MM.1S (cell line): ENCODE measurements around the gene RPS6KB1.
"Not testable (repeated sequence)": the region's sequence is repeated elsewhere in the genome, so short reads cannot be mapped to it uniquely, and the experiment has no call there.

Experiments used
- DNase-seq: peaks from one replicate; pipeline ENCODE4 v3.0.0-alpha.2; 2015
- H2AFZ ChIP-seq: fragments of 300-600 bp; sonication (generic); 2 replicates; pipeline ENCODE4 v1.6.0; 2016; ENCODE audit warnings: antibody characterized with exemption, low read length
- H3F3A ChIP-seq: fragments of 300-600 bp; sonication (generic); 2 replicates; pipeline ENCODE4 v1.6.1; 2016; ENCODE audit warnings: mild to moderate bottlenecking, antibody characterized with exemption, low read length, moderate library complexity, mixed read lengths; ENCODE audit not compliant: insufficient read depth
- H3K27ac ChIP-seq: fragments of 300-600 bp; sonication (generic); 2 replicates; pipeline ENCODE4 v1.5.1; 2016; ENCODE audit warnings: mild to moderate bottlenecking, low read length
- H3K27me3 ChIP-seq: fragments of 300-600 bp; sonication (generic); replicated peaks from 2 replicates; pipeline ENCODE4 v1.6.0; 2016; ENCODE audit warnings: low read length; ENCODE audit not compliant: insufficient read depth
- H3K36me3 ChIP-seq: fragments of 300-600 bp; sonication (generic); replicated peaks from 2 replicates; pipeline ENCODE4 v1.6.1; 2016; ENCODE audit warnings: mild to moderate bottlenecking, low read length, mixed read lengths; ENCODE audit not compliant: insufficient read depth
- H3K4me1 ChIP-seq: fragments of 300-600 bp; sonication (generic); 2 replicates; pipeline ENCODE4 v1.6.1; 2016; ENCODE audit warnings: low read length, mixed read lengths
- H3K4me2 ChIP-seq: fragments of 300-600 bp; sonication (generic); 2 replicates; pipeline ENCODE4 v1.6.0; 2016; ENCODE audit warnings: low read depth, low read length
- H3K4me3 ChIP-seq: fragments of 300-600 bp; sonication (generic); 2 replicates; pipeline ENCODE4 v1.5.1; 2016; ENCODE audit warnings: low read length, mixed read lengths
- H3K79me2 ChIP-seq: fragments of 300-600 bp; sonication (generic); 2 replicates; pipeline ENCODE4 v1.6.1; 2016; ENCODE audit warnings: mixed run types, low read length, mixed read lengths
- H3K9ac ChIP-seq: fragments of 300-600 bp; sonication (generic); 2 replicates; pipeline ENCODE4 v1.6.1; 2016; ENCODE audit warnings: low read length, mixed read lengths
- H3K9me2 ChIP-seq: fragments of 300-600 bp; sonication (generic); replicated peaks from 2 replicates; pipeline ENCODE4 v1.6.1; 2016; ENCODE audit warnings: mild to moderate bottlenecking, low read length, mixed read lengths; ENCODE audit not compliant: insufficient read depth
- H3K9me3 ChIP-seq: fragments of 300-600 bp; sonication (generic); replicated peaks from 2 replicates; pipeline ENCODE4 v1.6.1; 2016; ENCODE audit warnings: mild to moderate bottlenecking, low read length, mixed read lengths; ENCODE audit not compliant: insufficient read depth
- H4K20me1 ChIP-seq: fragments of 300-600 bp; sonication (generic); 2 replicates; pipeline ENCODE4 v1.6.1; 2016; ENCODE audit warnings: mild to moderate bottlenecking, low read length, moderate library complexity, mixed read lengths; ENCODE audit not compliant: insufficient read depth
- EZH2 ChIP-seq: fragments of 300-600 bp; sonication (generic); optimal IDR thresholded peaks from 2 replicates; pipeline ENCODE3; 2017; ENCODE audit warnings: low read depth, mild to moderate bottlenecking, antibody characterized with exemption, low read length, mixed read lengths
- EZH2phosphoT487 ChIP-seq: fragments of 300-600 bp; sonication (generic); IDR thresholded peaks from 2 replicates; pipeline ENCODE4 v1.6.1; 2018; ENCODE audit warnings: antibody characterized with exemption, low read length
- TF ChIP-seq, protein P1 (sequence below): fragments of 300-600 bp; sonication (generic); IDR thresholded peaks from 2 replicates; pipeline ENCODE4 v1.5.1; 2016; ENCODE audit warnings: antibody characterized with exemption, low read length, mixed read lengths

Gene RPS6KB1

DNA sequence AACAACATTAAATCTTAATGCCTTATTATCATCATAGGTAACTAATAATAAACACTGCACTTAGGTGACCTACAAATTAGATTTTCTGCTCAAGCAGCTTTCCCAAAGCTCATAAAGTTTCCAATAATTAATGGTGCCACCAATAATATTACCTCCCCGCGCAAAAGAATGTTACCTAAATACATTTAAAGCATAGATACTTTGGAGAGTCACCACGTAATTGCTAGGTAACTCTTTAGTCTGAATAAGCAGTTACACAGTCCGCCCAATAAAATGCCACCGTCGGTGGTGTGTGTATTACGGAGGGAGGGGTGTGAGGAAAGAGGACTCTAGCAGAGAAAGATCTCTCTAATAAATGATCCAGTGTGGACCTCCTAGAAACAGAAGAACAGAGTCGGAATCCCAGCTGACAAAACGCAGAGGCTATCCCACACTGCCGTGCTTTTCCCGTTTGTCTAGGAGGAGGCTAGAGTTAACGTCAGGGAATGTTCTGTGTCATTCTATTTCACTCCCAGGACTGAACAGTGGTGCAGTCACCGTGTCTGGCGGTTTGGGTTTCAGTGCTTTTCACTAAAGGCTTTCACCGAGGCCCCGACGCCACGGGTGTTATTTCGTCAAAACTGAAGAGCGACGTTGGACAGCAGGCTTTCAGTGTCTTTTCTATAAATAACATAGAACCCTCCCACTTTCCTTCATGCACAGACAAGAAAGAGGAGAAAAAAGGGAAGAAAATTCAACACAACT lies 71.0 kb downstream of the RPS6KB1 start:
- H3K9me2 ChIP-seq = no peaks in the 10 kb centered on the region
- peaks cover 8% of the 10 kb centered on the region; the same call in 1 of the 2 replicates for H3F3A ChIP-seq
- peak overlapping the region; percentile 65 for H3K27ac ChIP-seq
- H3K36me3 ChIP-seq = no peaks in the 10 kb centered on the region
- no peaks in the 10 kb centered on the region for H3K4me1 ChIP-seq
- peak; percentile 65 for DNase-seq
- no peaks in the 10 kb centered on the region for H3K79me2 ChIP-seq
- H4K20me1 ChIP-seq = no peaks in the 10 kb centered on the region
- peak overlapping the region; percentile 70 for H3K9ac ChIP-seq
- no peak for TF ChIP-seq EZH2
- TF ChIP-seq, protein P1, sequence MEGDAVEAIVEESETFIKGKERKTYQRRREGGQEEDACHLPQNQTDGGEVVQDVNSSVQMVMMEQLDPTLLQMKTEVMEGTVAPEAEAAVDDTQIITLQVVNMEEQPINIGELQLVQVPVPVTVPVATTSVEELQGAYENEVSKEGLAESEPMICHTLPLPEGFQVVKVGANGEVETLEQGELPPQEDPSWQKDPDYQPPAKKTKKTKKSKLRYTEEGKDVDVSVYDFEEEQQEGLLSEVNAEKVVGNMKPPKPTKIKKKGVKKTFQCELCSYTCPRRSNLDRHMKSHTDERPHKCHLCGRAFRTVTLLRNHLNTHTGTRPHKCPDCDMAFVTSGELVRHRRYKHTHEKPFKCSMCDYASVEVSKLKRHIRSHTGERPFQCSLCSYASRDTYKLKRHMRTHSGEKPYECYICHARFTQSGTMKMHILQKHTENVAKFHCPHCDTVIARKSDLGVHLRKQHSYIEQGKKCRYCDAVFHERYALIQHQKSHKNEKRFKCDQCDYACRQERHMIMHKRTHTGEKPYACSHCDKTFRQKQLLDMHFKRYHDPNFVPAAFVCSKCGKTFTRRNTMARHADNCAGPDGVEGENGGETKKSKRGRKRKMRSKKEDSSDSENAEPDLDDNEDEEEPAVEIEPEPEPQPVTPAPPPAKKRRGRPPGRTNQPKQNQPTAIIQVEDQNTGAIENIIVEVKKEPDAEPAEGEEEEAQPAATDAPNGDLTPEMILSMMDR = no peak
- TF ChIP-seq EZH2phosphoT487 = no peak
- no peaks in the 10 kb centered on the region for H3K27me3 ChIP-seq
- H3K4me3 ChIP-seq = peak overlapping the region; percentile 84
- H3K4me2 ChIP-seq = peak overlapping the region; percentile 81
- peak overlapping the region; percentile 94 for H2AFZ ChIP-seq
- H3K9me3 ChIP-seq = no peaks in the 10 kb centered on the region

DNA sequence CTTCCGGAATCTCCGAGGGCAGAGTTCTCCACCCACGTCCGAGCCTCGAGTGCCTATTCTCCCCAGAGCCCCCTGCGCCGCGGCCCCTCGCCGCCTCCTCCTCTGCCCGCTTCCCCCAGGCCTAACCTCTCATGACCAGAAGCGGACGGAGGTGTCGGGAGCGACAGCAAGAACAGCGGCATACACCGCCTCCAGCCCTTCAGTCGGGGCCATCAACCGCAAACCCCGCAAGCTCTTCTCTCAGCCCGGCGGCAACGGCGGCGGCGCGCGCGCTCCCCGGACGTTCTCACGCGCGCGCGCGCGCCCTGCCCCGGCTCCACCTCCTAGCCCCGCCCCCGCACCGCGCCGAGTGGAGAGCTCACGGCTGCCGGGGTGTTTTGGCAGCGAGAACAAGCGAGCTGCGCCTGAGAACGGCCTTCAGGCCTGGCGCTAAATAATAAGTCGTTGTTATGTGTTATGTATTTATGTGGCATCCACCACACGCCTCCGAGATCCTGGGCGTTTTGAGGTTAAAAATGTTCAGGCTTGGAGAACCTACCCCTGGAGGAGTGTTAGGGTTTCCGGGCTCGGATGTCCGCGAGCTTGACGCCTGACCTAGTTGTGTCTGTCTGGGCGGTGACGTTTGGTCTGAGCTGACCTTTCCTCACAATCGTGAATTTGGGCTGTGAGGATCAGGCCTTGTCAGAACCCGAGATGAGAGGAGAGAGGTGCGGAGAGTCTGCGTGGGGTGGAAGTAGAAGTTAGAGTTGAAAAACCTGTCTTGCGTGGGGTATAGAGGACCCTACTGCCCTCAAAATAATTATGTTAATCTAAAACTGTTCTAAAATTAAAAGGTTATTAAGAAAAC lies 71.8 kb downstream of the RPS6KB1 start, which contains the start of gene RNFT1:
TSS of gene RNFT1 (minus strand) at position 259 of the 847 bp plus-strand sequence. CDS start at position 182, 77 bp downstream.
- peak; percentile 88 for DNase-seq
- H3F3A ChIP-seq = peaks cover 8% of the 10 kb centered on the region; the same call in 1 of the 2 replicates
- H3K4me3 ChIP-seq = peak within 1 kb of the TSS; percentile 84
- H3K9ac ChIP-seq = peak within 1 kb of the TSS; percentile 70
- H3K9me3 ChIP-seq = no peaks in the 10 kb centered on the region
- TF ChIP-seq EZH2phosphoT487 = no peak
- TF ChIP-seq, protein P1 = no peak
- no peak for TF ChIP-seq EZH2
- H3K4me1 ChIP-seq = no peaks in the 10 kb centered on the region
- H3K9me2 ChIP-seq = no peaks in the 10 kb centered on the region
- H3K4me2 ChIP-seq = peak within 1 kb of the TSS; percentile 81
- peak within 1 kb of the TSS; percentile 94 for H2AFZ ChIP-seq
- H3K36me3 ChIP-seq = no peaks in the 10 kb centered on the region
- no peaks in the 10 kb centered on the region for H4K20me1 ChIP-seq
- no peaks in the 10 kb centered on the region for H3K27me3 ChIP-seq
- no peaks in the 10 kb centered on the region for H3K79me2 ChIP-seq
- H3K27ac ChIP-seq = peak within 1 kb of the TSS; percentile 65

DNA sequence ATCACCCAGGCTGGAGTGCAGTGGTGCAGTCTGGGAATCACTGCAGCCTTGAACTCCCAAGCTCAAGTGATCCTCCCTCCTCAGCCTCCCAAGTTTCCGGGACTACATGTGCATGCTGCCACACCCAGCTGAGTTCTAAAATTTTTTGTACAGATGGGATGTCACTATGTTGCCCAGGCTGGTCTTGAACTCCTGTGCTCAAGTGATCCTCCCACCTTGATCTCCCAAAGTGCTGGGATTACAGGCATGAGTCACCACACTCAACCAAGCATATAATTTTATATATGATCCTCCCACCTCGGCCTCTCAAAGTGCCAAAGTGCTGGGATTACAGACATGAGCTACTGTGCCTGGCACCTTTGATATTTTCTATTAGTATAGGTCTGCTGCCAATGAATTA lies 78.8 kb downstream of the RPS6KB1 start:
- H3K36me3 ChIP-seq, H4K20me1 ChIP-seq, H3K9ac ChIP-seq, H3K9me3 ChIP-seq, H3K9me2 ChIP-seq, DNase-seq, H3K79me2 ChIP-seq, H2AFZ ChIP-seq, H3K4me2 ChIP-seq, H3K4me1 ChIP-seq, H3F3A ChIP-seq, H3K27ac ChIP-seq, H3K4me3 ChIP-seq, H3K27me3 ChIP-seq: not testable (repeated sequence)
